HEK293T (cell line): ENCODE data around the gene CEP170B.

ENCODE experiments used
- ARNT ChIP-seq: fragments of 450-650 bp; IDR thresholded peaks from 2 replicates; pipeline ENCODE4 v1.6.1; 2017; ENCODE audit warnings: mild to moderate bottlenecking
- BHLHE40 ChIP-seq: fragments of 450-650 bp; IDR thresholded peaks from 2 replicates; pipeline ENCODE4 v1.6.1; 2016; ENCODE audit warnings: mild to moderate bottlenecking, moderate library complexity, borderline replicate concordance
- CTBP1 ChIP-seq: fragments of 450-650 bp; IDR thresholded peaks from 2 replicates; pipeline ENCODE4 v1.6.1; 2016; ENCODE audit warnings: borderline replicate concordance
- ELF4 ChIP-seq: fragments of 450-650 bp; IDR thresholded peaks from 2 replicates; pipeline ENCODE4 v1.6.1; 2017; ENCODE audit warnings: antibody characterized with exemption
- FOXA1 ChIP-seq: fragments of 450-650 bp; IDR thresholded peaks from 2 replicates; pipeline ENCODE4 v1.6.1; 2016; ENCODE audit warnings: mild to moderate bottlenecking
- FOXK2 ChIP-seq: fragments of 450-650 bp; IDR thresholded peaks from 2 replicates; pipeline ENCODE4 v1.6.1; 2016; ENCODE audit warnings: mild to moderate bottlenecking
- FOXM1 ChIP-seq: fragments of 450-650 bp; IDR thresholded peaks from 2 replicates; pipeline ENCODE4 v1.6.1; 2017; ENCODE audit warnings: mild to moderate bottlenecking, borderline replicate concordance
- HDGF ChIP-seq: fragments of 450-650 bp; IDR thresholded peaks from 2 replicates; pipeline ENCODE4 v1.6.1; 2017; ENCODE audit warnings: antibody characterized with exemption, borderline replicate concordance
- LEF1 ChIP-seq: fragments of 450-650 bp; IDR thresholded peaks from 2 replicates; pipeline ENCODE4 v1.6.1; 2017; ENCODE audit warnings: mild to moderate bottlenecking, borderline replicate concordance
- SP1 ChIP-seq: fragments of 450-650 bp; IDR thresholded peaks from 2 replicates; pipeline ENCODE4 v1.6.1; 2017
- TARDBP ChIP-seq: fragments of 450-650 bp; IDR thresholded peaks from 2 replicates; pipeline ENCODE4 v1.6.1; 2016
- ZNF384 ChIP-seq: fragments of 450-650 bp; IDR thresholded peaks from 2 replicates; pipeline ENCODE4 v1.6.1; 2016
- TF ChIP-seq, protein P1 (sequence below): fragments of 450-650 bp; IDR thresholded peaks from 2 replicates; pipeline ENCODE4 v1.6.1; 2016

DNA sequence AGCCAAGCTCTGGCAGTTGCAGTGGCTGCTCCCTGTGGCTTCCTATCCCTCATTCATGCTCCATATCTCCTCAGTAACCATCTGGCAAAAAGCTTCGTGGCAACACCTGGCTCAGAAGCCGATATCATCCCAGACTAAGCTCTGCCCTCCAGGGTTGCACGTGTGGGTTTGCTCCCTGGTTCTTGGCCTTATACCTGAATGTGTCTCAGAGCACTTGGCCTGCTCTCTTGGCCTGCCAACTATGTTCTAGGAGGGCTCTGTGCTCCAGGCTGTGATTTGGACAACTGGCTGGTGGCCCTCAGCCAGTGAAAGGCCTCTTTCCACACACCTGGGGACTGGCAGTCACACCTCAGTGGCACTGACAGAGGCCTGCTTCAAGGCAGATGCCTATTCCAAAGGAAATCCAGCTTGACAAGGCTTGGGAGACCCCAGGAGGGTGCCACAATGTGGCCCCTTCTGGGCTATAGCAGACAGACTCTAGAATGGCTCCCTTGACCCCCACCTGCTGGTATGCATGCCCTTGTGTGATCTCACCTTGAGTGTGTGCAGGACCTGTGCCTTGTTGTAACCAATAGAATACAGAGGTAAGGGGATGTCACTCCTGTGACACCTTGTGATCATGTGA lies 70.1 kb downstream of the CEP170B start:
- no peak for TF ChIP-seq BHLHE40
- no peak for TF ChIP-seq TARDBP
- TF ChIP-seq HDGF: no peak
- TF ChIP-seq ARNT: no peak
- TF ChIP-seq SP1: no peak
- no peak for TF ChIP-seq FOXM1
- TF ChIP-seq FOXK2: no peak
- TF ChIP-seq, protein P1, sequence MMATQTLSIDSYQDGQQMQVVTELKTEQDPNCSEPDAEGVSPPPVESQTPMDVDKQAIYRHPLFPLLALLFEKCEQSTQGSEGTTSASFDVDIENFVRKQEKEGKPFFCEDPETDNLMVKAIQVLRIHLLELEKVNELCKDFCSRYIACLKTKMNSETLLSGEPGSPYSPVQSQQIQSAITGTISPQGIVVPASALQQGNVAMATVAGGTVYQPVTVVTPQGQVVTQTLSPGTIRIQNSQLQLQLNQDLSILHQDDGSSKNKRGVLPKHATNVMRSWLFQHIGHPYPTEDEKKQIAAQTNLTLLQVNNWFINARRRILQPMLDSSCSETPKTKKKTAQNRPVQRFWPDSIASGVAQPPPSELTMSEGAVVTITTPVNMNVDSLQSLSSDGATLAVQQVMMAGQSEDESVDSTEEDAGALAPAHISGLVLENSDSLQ: no peak
- no peak for TF ChIP-seq FOXA1
- TF ChIP-seq ZNF384: no peak
- no peak for TF ChIP-seq ELF4
- no peak for TF ChIP-seq CTBP1
- no peak for TF ChIP-seq LEF1
